Liver (tissue), 9 donors: Measurements from ENCODE around the gene KHDC3L. TPM values are rescaled to one million over a fixed set of nuclear protein-coding genes. Genes with fewer than 3 reads are reported as not detected.

Experiments
- DNase-seq: peaks from one replicate; pipeline ENCODE4 v3.0.0-alpha.2; 2017; ENCODE audit warnings: low spot score
- H3K27ac ChIP-seq, 2 donors: one replicate each; pipeline ENCODE4 v1.7.0; 2013; ENCODE audit warnings: inconsistent platforms in 2 of 2, low read length in 2 of 2, control low read depth in 1 of 2, low read depth in 1 of 2, mild to moderate bottlenecking in 1 of 2
- H3K27me3 ChIP-seq, 4 donors: one replicate each; pipeline versions ENCODE4 v1.6.1 to v1.7.0; 2013; ENCODE audit warnings: low read length in 3 of 4, inconsistent platforms in 1 of 4, mild to moderate bottlenecking in 1 of 4, moderate library complexity in 1 of 4; ENCODE audit not compliant: control insufficient read depth in 4 of 4, insufficient read depth in 4 of 4
- H3K36me3 ChIP-seq, 4 donors: one replicate each; pipeline versions ENCODE4 v1.6.1 to v1.7.0; 2013; ENCODE audit warnings: low read length in 3 of 4, mild to moderate bottlenecking in 3 of 4, low read depth in 1 of 4, moderate library complexity in 1 of 4; ENCODE audit not compliant: control insufficient read depth in 4 of 4, insufficient read depth in 3 of 4
- H3K4me1 ChIP-seq, 4 donors: one replicate each; pipeline versions ENCODE4 v1.6.1 to v1.7.0; 2013; ENCODE audit warnings: low read length in 3 of 4, mild to moderate bottlenecking in 3 of 4, moderate library complexity in 1 of 4; ENCODE audit not compliant: control insufficient read depth in 4 of 4, insufficient read depth in 4 of 4
- H3K4me3 ChIP-seq, 3 donors: one replicate each; pipeline versions ENCODE4 v1.6.1 to v1.7.0; 2013; ENCODE audit warnings: low read length in 3 of 3, control low read depth in 1 of 3, low read depth in 1 of 3, mild to moderate bottlenecking in 1 of 3
- H3K9ac ChIP-seq, 2 donors: one replicate each; pipeline ENCODE4 v1.7.0; 2013; ENCODE audit warnings: low read length in 2 of 2, mild to moderate bottlenecking in 2 of 2, moderate library complexity in 2 of 2, control low read depth in 1 of 2, low read depth in 1 of 2
- H3K9me3 ChIP-seq, 4 donors: one replicate each; pipeline versions ENCODE4 v1.6.1 to v1.7.0; 2013; ENCODE audit warnings: low read length in 3 of 4; ENCODE audit not compliant: control insufficient read depth in 4 of 4
- EGR1 ChIP-seq, 2 donors: IDR thresholded peaks; 2 replicates each; pipeline ENCODE4 v1.6.1; 2016 to 2018; ENCODE audit warnings: antibody characterized with exemption in 2 of 2, low read depth in 2 of 2
- FOXA1 ChIP-seq: IDR thresholded peaks from 2 replicates; pipeline ENCODE4 v1.6.1; 2016; ENCODE audit warnings: antibody characterized with exemption
- FOXA2 ChIP-seq: IDR thresholded peaks from 2 replicates; pipeline ENCODE4 v1.6.1; 2016; ENCODE audit warnings: antibody characterized with exemption
- GABPA ChIP-seq, 2 donors: IDR thresholded peaks in 1 of 2; conservative IDR thresholded peaks in 1 of 2; 2 replicates each; pipeline ENCODE4 v1.6.1; 2016; ENCODE audit warnings: antibody characterized with exemption in 2 of 2, mild to moderate bottlenecking in 1 of 2, moderate library complexity in 1 of 2
- HNF4A ChIP-seq, 2 donors: conservative IDR thresholded peaks; 2 replicates each; pipeline ENCODE4 v1.6.1; 2016; ENCODE audit warnings: antibody characterized with exemption in 2 of 2, mild to moderate bottlenecking in 2 of 2
- HNF4G ChIP-seq: IDR thresholded peaks from 2 replicates; pipeline ENCODE4 v1.6.1; 2016; ENCODE audit warnings: antibody characterized with exemption
- JUND ChIP-seq, 2 donors: IDR thresholded peaks; 2 replicates each; pipeline ENCODE4 v1.6.1; 2016; ENCODE audit warnings: antibody characterized with exemption in 2 of 2
- NR2F2 ChIP-seq: IDR thresholded peaks from 2 replicates; pipeline ENCODE4 v1.6.1; 2016; ENCODE audit warnings: antibody characterized with exemption
- RAD21 ChIP-seq, 2 donors: IDR thresholded peaks; 2 replicates each; pipeline ENCODE4 v1.6.1; 2016; ENCODE audit warnings: antibody characterized with exemption in 2 of 2, mild to moderate bottlenecking in 2 of 2
- RXRA ChIP-seq, 2 donors: IDR thresholded peaks; 2 replicates each; pipeline ENCODE4 v1.6.1; 2017 to 2018; ENCODE audit warnings: antibody characterized with exemption in 2 of 2, mild to moderate bottlenecking in 1 of 2
- SP1 ChIP-seq: IDR thresholded peaks from 2 replicates; pipeline ENCODE4 v1.6.1; 2018; ENCODE audit warnings: antibody characterized with exemption, mild to moderate bottlenecking
- TAF1 ChIP-seq: conservative IDR thresholded peaks from 2 replicates; pipeline ENCODE4 v1.6.1; 2016; ENCODE audit warnings: antibody characterized with exemption, mild to moderate bottlenecking
- YY1 ChIP-seq: IDR thresholded peaks from 2 replicates; pipeline ENCODE4 v1.6.1; 2016; ENCODE audit warnings: antibody characterized with exemption, mild to moderate bottlenecking
- WGBS: extraction: QIAGEN DNeasy Blood & Tissue Kit; methylation state at CpG from one replicate; pipeline ENCODE4 v1.1.7; 2013; 5-methylcytosine and 5-hydroxymethylcytosine counted together
- polyA plus RNA-seq, 2 donors: library from polyadenylated mRNA; stranded (reverse) in 1 of 2; unstranded in 1 of 2; fragments of 200-250 nt in 1 of 2; fragments of >200 nt in 1 of 2; fragmentation: Nextera tagmentation in 1 of 2; extraction: Ambion mirVana in 1 of 2; gene quantifications; one replicate each; pipeline versions ENCODE4 v1.2.1 to v1.2.3, GENCODE V29; 2013 to 2015
- total RNA-seq, 2 donors: library from RNA; depleted of rRNA; stranded (reverse); fragments of >200 nt; gene quantifications; one replicate each; pipeline ENCODE4 v1.2.3, GENCODE V29; 2014
- TF ChIP-seq, protein P1 (sequence below): IDR thresholded peaks from 2 replicates; pipeline ENCODE4 v1.6.1; 2016; ENCODE audit warnings: antibody characterized with exemption
- TF ChIP-seq, protein P2 (sequence below): IDR thresholded peaks from 2 replicates; pipeline ENCODE4 v1.6.1; 2016; ENCODE audit warnings: antibody characterized with exemption
- TF ChIP-seq, protein P3 (sequence below): IDR thresholded peaks from 2 replicates; pipeline ENCODE4 v1.6.1; 2016; ENCODE audit warnings: antibody characterized with exemption, mild to moderate bottlenecking
- TF ChIP-seq, protein P4 (sequence below): IDR thresholded peaks from 2 replicates; pipeline ENCODE4 v1.6.1; 2016; ENCODE audit warnings: antibody characterized with exemption
- donor health status: healthy.
- donor health status: healthy.
- donor health status: healthy.
- donor health status: healthy.
- donor health status: healthy.

KHDC3L gene
- total and polyA plus RNA-seq, 4 donors, result not detected

DNA sequence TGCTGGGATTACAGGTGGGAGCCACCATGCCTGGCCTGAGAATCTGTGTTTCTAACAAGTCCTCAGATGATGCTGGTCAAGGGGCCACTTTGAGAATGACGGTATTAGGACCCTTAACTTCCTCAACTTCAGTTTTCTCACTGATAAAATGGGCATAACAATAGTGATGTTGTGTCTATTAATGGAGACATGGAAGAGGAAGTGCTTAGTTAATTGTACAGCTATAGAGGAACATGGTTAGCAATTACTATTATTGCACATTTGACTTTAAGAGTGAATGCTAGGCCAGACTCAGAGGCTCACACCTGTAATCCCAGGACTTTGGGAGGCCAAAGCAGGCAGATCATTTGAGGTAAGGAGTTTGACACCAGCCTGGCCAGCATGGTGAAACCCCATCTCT, 21.1 kb upstream of the KHDC3L start:
- H3K27ac ChIP-seq, result no peak overlapping the region
- no peak for DNase-seq
- H3K36me3 ChIP-seq, result no peaks in the 10 kb centered on the region
- H3K9ac ChIP-seq, result no peak overlapping the region
- WGBS, result 77% methylated on average over 1 of the region's 1 CpG
- H3K9me3 ChIP-seq, result no peaks in the 10 kb centered on the region
- TF ChIP-seq HNF4G, result no peak
- TF ChIP-seq, protein P1, sequence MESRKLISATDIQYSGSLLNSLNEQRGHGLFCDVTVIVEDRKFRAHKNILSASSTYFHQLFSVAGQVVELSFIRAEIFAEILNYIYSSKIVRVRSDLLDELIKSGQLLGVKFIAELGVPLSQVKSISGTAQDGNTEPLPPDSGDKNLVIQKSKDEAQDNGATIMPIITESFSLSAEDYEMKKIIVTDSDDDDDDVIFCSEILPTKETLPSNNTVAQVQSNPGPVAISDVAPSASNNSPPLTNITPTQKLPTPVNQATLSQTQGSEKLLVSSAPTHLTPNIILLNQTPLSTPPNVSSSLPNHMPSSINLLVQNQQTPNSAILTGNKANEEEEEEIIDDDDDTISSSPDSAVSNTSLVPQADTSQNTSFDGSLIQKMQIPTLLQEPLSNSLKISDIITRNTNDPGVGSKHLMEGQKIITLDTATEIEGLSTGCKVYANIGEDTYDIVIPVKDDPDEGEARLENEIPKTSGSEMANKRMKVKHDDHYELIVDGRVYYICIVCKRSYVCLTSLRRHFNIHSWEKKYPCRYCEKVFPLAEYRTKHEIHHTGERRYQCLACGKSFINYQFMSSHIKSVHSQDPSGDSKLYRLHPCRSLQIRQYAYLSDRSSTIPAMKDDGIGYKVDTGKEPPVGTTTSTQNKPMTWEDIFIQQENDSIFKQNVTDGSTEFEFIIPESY, result no peak
- TF ChIP-seq TAF1, result no peak
- TF ChIP-seq HNF4A (conservative IDR thresholded peaks at IDR 0.05), result no peak
- TF ChIP-seq NR2F2, result no peak
- TF ChIP-seq SP1, result no peak
- TF ChIP-seq, protein P2, sequence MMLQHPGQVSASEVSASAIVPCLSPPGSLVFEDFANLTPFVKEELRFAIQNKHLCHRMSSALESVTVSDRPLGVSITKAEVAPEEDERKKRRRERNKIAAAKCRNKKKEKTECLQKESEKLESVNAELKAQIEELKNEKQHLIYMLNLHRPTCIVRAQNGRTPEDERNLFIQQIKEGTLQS, result no peak
- TF ChIP-seq RAD21 (IDR thresholded peaks at IDR 0.05), result no peak
- TF ChIP-seq, protein P3, sequence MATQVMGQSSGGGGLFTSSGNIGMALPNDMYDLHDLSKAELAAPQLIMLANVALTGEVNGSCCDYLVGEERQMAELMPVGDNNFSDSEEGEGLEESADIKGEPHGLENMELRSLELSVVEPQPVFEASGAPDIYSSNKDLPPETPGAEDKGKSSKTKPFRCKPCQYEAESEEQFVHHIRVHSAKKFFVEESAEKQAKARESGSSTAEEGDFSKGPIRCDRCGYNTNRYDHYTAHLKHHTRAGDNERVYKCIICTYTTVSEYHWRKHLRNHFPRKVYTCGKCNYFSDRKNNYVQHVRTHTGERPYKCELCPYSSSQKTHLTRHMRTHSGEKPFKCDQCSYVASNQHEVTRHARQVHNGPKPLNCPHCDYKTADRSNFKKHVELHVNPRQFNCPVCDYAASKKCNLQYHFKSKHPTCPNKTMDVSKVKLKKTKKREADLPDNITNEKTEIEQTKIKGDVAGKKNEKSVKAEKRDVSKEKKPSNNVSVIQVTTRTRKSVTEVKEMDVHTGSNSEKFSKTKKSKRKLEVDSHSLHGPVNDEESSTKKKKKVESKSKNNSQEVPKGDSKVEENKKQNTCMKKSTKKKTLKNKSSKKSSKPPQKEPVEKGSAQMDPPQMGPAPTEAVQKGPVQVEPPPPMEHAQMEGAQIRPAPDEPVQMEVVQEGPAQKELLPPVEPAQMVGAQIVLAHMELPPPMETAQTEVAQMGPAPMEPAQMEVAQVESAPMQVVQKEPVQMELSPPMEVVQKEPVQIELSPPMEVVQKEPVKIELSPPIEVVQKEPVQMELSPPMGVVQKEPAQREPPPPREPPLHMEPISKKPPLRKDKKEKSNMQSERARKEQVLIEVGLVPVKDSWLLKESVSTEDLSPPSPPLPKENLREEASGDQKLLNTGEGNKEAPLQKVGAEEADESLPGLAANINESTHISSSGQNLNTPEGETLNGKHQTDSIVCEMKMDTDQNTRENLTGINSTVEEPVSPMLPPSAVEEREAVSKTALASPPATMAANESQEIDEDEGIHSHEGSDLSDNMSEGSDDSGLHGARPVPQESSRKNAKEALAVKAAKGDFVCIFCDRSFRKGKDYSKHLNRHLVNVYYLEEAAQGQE, result no peak
- TF ChIP-seq, protein P4, sequence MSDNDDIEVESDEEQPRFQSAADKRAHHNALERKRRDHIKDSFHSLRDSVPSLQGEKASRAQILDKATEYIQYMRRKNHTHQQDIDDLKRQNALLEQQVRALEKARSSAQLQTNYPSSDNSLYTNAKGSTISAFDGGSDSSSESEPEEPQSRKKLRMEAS, result no peak
- no peak for TF ChIP-seq GABPA (IDR thresholded peaks at IDR 0.05 in 1 of 2, conservative IDR thresholded peaks at IDR 0.05 in 1 of 2)
- no peaks in the 10 kb centered on the region for H3K4me1 ChIP-seq
- no peak overlapping the region for H3K4me3 ChIP-seq
- H3K27me3 ChIP-seq, result no peaks in the 10 kb centered on the region

DNA sequence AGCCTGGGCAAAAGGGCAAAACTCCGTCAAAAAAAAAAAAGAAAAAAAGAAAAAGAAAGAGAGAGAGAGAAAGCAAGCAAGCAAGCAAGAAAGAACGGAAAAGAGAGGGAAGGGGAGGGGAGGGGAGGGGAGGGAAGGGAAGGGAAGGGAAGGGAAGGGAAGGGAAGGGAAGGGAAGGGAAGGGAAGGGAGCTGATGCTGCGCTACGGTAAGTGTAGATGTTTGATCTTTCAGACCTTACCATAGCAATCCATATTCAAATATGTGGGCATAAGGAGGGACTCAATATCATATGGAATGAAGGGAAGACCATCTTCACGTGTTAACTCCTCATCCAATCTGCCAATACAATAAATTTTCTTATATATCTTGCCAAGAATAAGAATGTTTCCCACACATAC, 20.3 kb upstream of the KHDC3L start:
- Histone ChIP-seq H3K27ac (no peak overlapping the region), H3K4me3 (no peak overlapping the region), H3K4me1 (no peaks in the 10 kb centered on the region), H3K9me3 (no peaks in the 10 kb centered on the region), H3K9ac (no peak overlapping the region), H3K27me3 (no peaks in the 10 kb centered on the region), H3K36me3 (no peaks in the 10 kb centered on the region)
- WGBS, result 73% methylated on average over 5 of the region's 5 CpGs
- TF ChIP-seq FOXA1 (no peak), FOXA2 (no peak), GABPA (IDR thresholded peaks at IDR 0.05 in 1 of 2, conservative IDR thresholded peaks at IDR 0.05 in 1 of 2) (no peak), EGR1 (IDR thresholded peaks at IDR 0.05; ENCODE audit: low read depth in 2 of 2) (no peak), YY1 (no peak), HNF4G (no peak), RXRA (IDR thresholded peaks at IDR 0.05) (no peak), JUND (IDR thresholded peaks at IDR 0.05) (no peak), TAF1 (no peak), HNF4A (conservative IDR thresholded peaks at IDR 0.05) (no peak), RAD21 (IDR thresholded peaks at IDR 0.05) (no peak), SP1 (no peak), NR2F2 (no peak)
- TF ChIP-seq, protein P2, result no peak
- TF ChIP-seq, protein P1, result no peak
- TF ChIP-seq, protein P3, result no peak
- TF ChIP-seq, protein P4, result no peak
- no peak for DNase-seq
